ENCODE measurements around the gene RAD1. TPM values are rescaled to one million over a fixed set of nuclear protein-coding genes. Genes with fewer than 3 reads are reported as not detected.

Gene RAD1
- polyA plus RNA-seq, 1 donor from 2014 or later = 15.0 TPM

GRCh38 chr5:34895641-34896419 lies 19.5 kb downstream of the RAD1 start:
- no peak overlapping the region for H3K4me3 Mint-ChIP-seq
- no peaks in the 10 kb centered on the region for H3K9me3 Mint-ChIP-seq
- no peak overlapping the region for H3K27ac Mint-ChIP-seq
- H3K4me1 Mint-ChIP-seq = no peaks in the 10 kb centered on the region
- no peaks in the 10 kb centered on the region for H3K36me3 Mint-ChIP-seq
- no peaks in the 10 kb centered on the region for H3K27me3 Mint-ChIP-seq

DNA sequence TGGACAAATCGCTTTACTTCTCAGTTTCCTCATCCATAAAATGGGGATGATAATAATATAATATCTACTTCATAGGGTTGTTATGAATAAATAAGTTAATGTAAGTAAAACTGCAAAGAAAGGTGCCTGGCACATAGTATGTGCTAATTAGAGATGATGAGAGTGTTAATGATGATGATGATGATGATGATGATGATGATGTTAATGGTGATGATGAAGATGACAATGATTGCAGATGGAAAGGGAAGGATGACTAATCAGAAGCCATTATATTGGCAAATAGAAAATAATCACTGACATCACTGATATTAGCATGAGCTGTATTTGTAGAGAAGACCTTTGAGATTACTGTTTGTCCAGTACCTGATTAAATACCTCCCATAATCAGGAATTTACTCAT lies 20.6 kb downstream of the RAD1 start:
- Mint-ChIP-seq H3K9me3 (no peaks in the 10 kb centered on the region), H3K4me1 (no peaks in the 10 kb centered on the region), H3K36me3 (no peaks in the 10 kb centered on the region), H3K27ac (no peak overlapping the region), H3K4me3 (no peak overlapping the region), H3K27me3 (no peaks in the 10 kb centered on the region)

GRCh38 chr5:34892414-34892813 lies 22.9 kb downstream of the RAD1 start:
- H3K27ac Mint-ChIP-seq = no peak overlapping the region
- H3K36me3 Mint-ChIP-seq = no peaks in the 10 kb centered on the region

GRCh38 chr5:34891981-34892380 lies 23.3 kb downstream of the RAD1 start:
- no peak overlapping the region for H3K27ac Mint-ChIP-seq
- H3K4me1 Mint-ChIP-seq = no peaks in the 10 kb centered on the region
- peaks cover 2% of the 10 kb centered on the region for H3K27me3 Mint-ChIP-seq
- H3K4me3 Mint-ChIP-seq = no peak overlapping the region
- H3K36me3 Mint-ChIP-seq = no peaks in the 10 kb centered on the region
- no peaks in the 10 kb centered on the region for H3K9me3 Mint-ChIP-seq

More at GRCh38 chr5:34892414-34892813, 22.9 kb downstream of the RAD1 start:
- no peak overlapping the region for H3K4me3 Mint-ChIP-seq
- no peaks in the 10 kb centered on the region for H3K9me3 Mint-ChIP-seq
- peaks cover 2% of the 10 kb centered on the region for H3K27me3 Mint-ChIP-seq
- H3K4me1 Mint-ChIP-seq = no peaks in the 10 kb centered on the region

GRCh38 chr5:34889394-34889793 lies 25.9 kb downstream of the RAD1 start:
- Mint-ChIP-seq H3K27me3 (peaks cover 2% of the 10 kb centered on the region), H3K9me3 (no peaks in the 10 kb centered on the region), H3K4me1 (no peaks in the 10 kb centered on the region), H3K27ac (no peak overlapping the region), H3K36me3 (no peaks in the 10 kb centered on the region), H3K4me3 (no peak overlapping the region)

DNA sequence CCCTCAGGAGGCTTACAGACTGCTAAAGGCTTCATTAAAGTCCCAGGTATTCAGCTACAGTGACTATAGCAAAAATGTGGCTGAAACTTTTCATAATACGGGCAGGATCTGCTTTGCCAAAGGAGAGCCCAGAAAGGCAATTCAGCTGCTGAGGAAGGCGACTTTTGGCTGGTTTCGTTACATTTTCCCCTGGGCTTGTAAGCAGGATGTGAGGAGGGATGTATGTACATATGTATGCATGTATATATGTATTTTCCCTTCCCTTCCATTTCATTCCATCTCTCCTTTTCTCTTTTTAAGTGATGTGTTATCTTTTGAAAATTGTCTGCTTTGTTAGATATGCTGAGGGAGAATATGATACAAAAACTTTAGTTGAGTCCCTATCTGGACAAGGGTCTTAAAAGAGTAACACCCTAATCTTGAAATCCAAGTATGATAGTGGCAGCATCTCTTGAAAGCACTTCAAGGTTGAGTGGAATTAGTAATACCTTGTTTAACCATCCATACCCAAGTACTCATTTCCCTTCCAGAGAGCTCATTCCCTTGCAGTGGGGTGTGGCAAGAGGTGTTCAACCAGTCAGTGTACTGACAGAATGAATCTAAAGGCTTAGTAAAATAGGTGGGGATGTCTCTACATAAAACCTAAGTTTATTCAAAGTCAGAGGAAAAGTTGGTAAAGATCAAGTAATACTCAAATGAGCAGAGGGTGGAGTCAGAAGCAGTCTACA lies 28.7 kb downstream of the RAD1 start:
- Mint-ChIP-seq H3K27ac (no peak overlapping the region), H3K9me3 (no peaks in the 10 kb centered on the region), H3K4me1 (no peaks in the 10 kb centered on the region), H3K4me3 (no peak overlapping the region), H3K36me3 (no peaks in the 10 kb centered on the region), H3K27me3 (peaks cover 4% of the 10 kb centered on the region)

- no peaks in the 10 kb centered on the region for H3K4me1 Mint-ChIP-seq
- peaks cover 2% of the 10 kb centered on the region for H3K36me3 Mint-ChIP-seq
- H3K4me3 Mint-ChIP-seq = no peak overlapping the region
- peaks cover 2% of the 10 kb centered on the region for H3K27me3 Mint-ChIP-seq
- peaks cover 0 to 5% (median 4%) of the 10 kb centered on the region in 3 donors for H3K9me3 Mint-ChIP-seq
- H3K27ac Mint-ChIP-seq = no peak overlapping the region
Observed at GRCh38 chr5:34881246-34881645, 34.1 kb downstream of the RAD1 start.

GRCh38 chr5:34876275-34876674 lies 39.0 kb downstream of the RAD1 start:
- Mint-ChIP-seq H3K4me1 (no peaks in the 10 kb centered on the region), H3K27me3 (no peaks in the 10 kb centered on the region), H3K4me3 (no peak overlapping the region), H3K9me3 (peaks cover 2 to 13% (median 10%) of the 10 kb centered on the region in 3 donors), H3K27ac (no peak overlapping the region), H3K36me3 (peaks cover 2% of the 10 kb centered on the region)

- H3K4me1 Mint-ChIP-seq = no peaks in the 10 kb centered on the region
- H3K36me3 Mint-ChIP-seq = peaks cover 2% of the 10 kb centered on the region
- no peaks in the 10 kb centered on the region for H3K27me3 Mint-ChIP-seq
- no peak overlapping the region for H3K27ac Mint-ChIP-seq
- H3K9me3 Mint-ChIP-seq = peaks cover under 1 to 3% (median under 1%) of the 10 kb centered on the region in 3 donors
- H3K4me3 Mint-ChIP-seq = no peak overlapping the region
Observed at GRCh38 chr5:34870382-34870781, 44.9 kb downstream of the RAD1 start.

GRCh38 chr5:34869256-34869655 lies 46.0 kb downstream of the RAD1 start:
- H3K4me3 Mint-ChIP-seq = no peak overlapping the region
- H3K27me3 Mint-ChIP-seq = no peaks in the 10 kb centered on the region
- H3K27ac Mint-ChIP-seq = no peak overlapping the region
- H3K36me3 Mint-ChIP-seq = peaks cover 2% of the 10 kb centered on the region
- H3K4me1 Mint-ChIP-seq = no peaks in the 10 kb centered on the region
- H3K9me3 Mint-ChIP-seq = no peaks in the 10 kb centered on the region

GRCh38 chr5:34868791-34869190 lies 46.5 kb downstream of the RAD1 start:
- Mint-ChIP-seq H3K27ac (no peak overlapping the region), H3K36me3 (peaks cover 2% of the 10 kb centered on the region), H3K4me3 (no peak overlapping the region), H3K4me1 (no peaks in the 10 kb centered on the region), H3K9me3 (no peaks in the 10 kb centered on the region), H3K27me3 (no peaks in the 10 kb centered on the region)

GRCh38 chr5:34867660-34868059 lies 47.6 kb downstream of the RAD1 start:
- H3K36me3 Mint-ChIP-seq = peaks cover 2% of the 10 kb centered on the region
- no peaks in the 10 kb centered on the region for H3K4me1 Mint-ChIP-seq
- no peak overlapping the region for H3K4me3 Mint-ChIP-seq
- no peaks in the 10 kb centered on the region for H3K9me3 Mint-ChIP-seq
- H3K27me3 Mint-ChIP-seq = no peaks in the 10 kb centered on the region
- no peak overlapping the region for H3K27ac Mint-ChIP-seq

GRCh38 chr5:34866989-34867471 lies 48.3 kb downstream of the RAD1 start:
- no peaks in the 10 kb centered on the region for H3K9me3 Mint-ChIP-seq
- H3K27me3 Mint-ChIP-seq = no peaks in the 10 kb centered on the region
- H3K27ac Mint-ChIP-seq = no peak overlapping the region
- no peaks in the 10 kb centered on the region for H3K4me1 Mint-ChIP-seq
- no peak overlapping the region for H3K4me3 Mint-ChIP-seq
- peaks cover 2% of the 10 kb centered on the region for H3K36me3 Mint-ChIP-seq

DNA sequence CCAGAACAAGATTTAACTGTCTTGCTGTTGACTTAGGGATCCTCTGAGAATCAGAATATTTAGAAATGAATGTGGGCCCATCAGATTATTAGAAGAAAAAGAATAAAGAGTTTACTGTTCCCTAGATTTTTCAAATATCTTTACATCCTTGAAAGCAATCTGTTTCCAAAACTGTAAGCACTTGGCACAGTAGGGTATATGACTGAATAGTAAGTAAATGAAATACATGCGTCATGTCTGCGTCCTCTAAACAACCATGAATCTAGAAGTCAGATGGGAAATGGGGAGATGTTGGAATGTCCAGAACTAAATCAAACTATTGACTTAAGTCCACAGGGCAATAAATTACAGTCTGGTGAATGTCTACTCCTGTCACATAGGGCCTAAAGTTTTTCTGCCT lies 50.2 kb downstream of the RAD1 start:
- no peaks in the 10 kb centered on the region for H3K9me3 Mint-ChIP-seq
- no peak overlapping the region for H3K4me3 Mint-ChIP-seq
- peaks cover 2% of the 10 kb centered on the region for H3K36me3 Mint-ChIP-seq
- H3K4me1 Mint-ChIP-seq = no peaks in the 10 kb centered on the region
- H3K27me3 Mint-ChIP-seq = no peaks in the 10 kb centered on the region
- H3K27ac Mint-ChIP-seq = no peak overlapping the region

- Mint-ChIP-seq H3K4me1 (no peaks in the 10 kb centered on the region), H3K9me3 (no peaks in the 10 kb centered on the region)
Observed at GRCh38 chr5:34863946-34864345, 51.4 kb downstream of the RAD1 start.

DNA sequence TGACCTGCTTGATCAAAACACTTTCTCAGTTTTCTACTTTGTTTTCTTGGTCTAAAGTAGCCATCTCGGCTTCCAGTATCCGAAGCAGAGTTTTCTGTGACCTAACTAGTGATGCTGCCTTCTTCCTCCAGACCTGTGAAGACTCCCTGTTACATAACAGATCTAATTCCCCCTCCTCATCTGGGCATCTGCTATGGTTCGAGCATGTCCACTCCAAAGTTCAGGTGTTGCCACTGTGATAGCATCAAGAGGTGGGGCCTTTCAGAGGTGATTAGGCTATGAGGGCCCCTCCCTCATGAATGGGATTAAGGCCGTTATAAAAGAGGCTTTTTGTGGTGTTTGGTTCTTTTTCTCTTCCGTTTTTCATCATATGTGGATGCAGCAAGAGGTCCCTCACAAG lies 56.1 kb downstream of the RAD1 start:
- H3K4me1 Mint-ChIP-seq = peaks cover 3 to 6% (median 5%) of the 10 kb centered on the region in 3 donors
- no peaks in the 10 kb centered on the region for H3K9me3 Mint-ChIP-seq
- no peak overlapping the region for H3K4me3 Mint-ChIP-seq
- no peaks in the 10 kb centered on the region for H3K36me3 Mint-ChIP-seq
- no peaks in the 10 kb centered on the region for H3K27me3 Mint-ChIP-seq
- no peak overlapping the region for H3K27ac Mint-ChIP-seq

More at GRCh38 chr5:34863946-34864345, 51.4 kb downstream of the RAD1 start:
- Mint-ChIP-seq H3K4me3 (no peak overlapping the region), H3K27ac (no peak overlapping the region), H3K27me3 (no peaks in the 10 kb centered on the region), H3K36me3 (no peaks in the 10 kb centered on the region)
